ENCODE results near the gene TMEM256. TPM values are rescaled to one million over a fixed set of nuclear protein-coding genes. Genes with fewer than 3 reads are reported as not detected.

Gene TMEM256
- total and polyA plus RNA-seq, 2 experiments from 2014 or later = 85.4 to 117 TPM

- no peaks in the 10 kb centered on the region for H3K9me3 ChIP-seq (ENCODE audit: low read depth)
- H3K27ac ChIP-seq = no peak overlapping the region
- no peaks in the 10 kb centered on the region for H3K4me1 ChIP-seq (ENCODE audit: low read depth)
- no peaks in the 10 kb centered on the region for H3K27me3 ChIP-seq
- no peak for DNase-seq (ENCODE audit: low read depth in 1 of 2, low spot score in 1 of 2)
- TF ChIP-seq, protein P1, sequence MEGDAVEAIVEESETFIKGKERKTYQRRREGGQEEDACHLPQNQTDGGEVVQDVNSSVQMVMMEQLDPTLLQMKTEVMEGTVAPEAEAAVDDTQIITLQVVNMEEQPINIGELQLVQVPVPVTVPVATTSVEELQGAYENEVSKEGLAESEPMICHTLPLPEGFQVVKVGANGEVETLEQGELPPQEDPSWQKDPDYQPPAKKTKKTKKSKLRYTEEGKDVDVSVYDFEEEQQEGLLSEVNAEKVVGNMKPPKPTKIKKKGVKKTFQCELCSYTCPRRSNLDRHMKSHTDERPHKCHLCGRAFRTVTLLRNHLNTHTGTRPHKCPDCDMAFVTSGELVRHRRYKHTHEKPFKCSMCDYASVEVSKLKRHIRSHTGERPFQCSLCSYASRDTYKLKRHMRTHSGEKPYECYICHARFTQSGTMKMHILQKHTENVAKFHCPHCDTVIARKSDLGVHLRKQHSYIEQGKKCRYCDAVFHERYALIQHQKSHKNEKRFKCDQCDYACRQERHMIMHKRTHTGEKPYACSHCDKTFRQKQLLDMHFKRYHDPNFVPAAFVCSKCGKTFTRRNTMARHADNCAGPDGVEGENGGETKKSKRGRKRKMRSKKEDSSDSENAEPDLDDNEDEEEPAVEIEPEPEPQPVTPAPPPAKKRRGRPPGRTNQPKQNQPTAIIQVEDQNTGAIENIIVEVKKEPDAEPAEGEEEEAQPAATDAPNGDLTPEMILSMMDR (IDR thresholded peaks at IDR 0.05; ENCODE audit: low read depth, low read length) = no peak
- H3K4me3 ChIP-seq = no peak overlapping the region
- H3K36me3 ChIP-seq = no peaks in the 10 kb centered on the region
Observed at GRCh38 chr17:7423679-7424078, 19.8 kb upstream of the TMEM256 start.

DNA sequence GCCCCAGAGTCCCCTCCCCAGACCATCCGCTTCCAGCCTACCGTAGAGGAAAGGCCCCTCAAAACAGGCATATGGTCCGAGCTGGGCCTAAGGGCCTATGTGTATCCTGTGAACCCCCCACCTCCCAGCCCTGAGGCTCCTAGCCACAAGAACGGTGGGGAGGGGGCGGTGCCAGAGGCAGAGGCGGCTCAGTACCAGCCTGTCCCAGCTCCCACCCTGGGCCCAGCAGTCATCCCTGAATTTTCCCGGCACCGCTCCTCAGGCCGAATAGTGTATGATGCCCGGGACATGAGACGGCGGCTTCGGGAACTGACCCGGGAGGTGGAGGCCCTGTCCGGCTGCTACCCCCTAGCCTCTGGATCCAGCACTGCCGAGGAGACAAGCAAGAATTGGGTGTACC lies 17.3 kb upstream of the TMEM256 start:
- peaks cover 5% of the 10 kb centered on the region for H3K36me3 ChIP-seq
- H3K27me3 ChIP-seq = no peaks in the 10 kb centered on the region
- H3K27ac ChIP-seq = no peak overlapping the region
- no peak overlapping the region for H3K4me3 ChIP-seq
- no peak for DNase-seq (ENCODE audit: low read depth in 1 of 2, low spot score in 1 of 2)
- no peaks in the 10 kb centered on the region for H3K9me3 ChIP-seq (ENCODE audit: low read depth)
- TF ChIP-seq, protein P1 (IDR thresholded peaks at IDR 0.05; ENCODE audit: low read depth, low read length) = no peak
- no peaks in the 10 kb centered on the region for H3K4me1 ChIP-seq (ENCODE audit: low read depth)

GRCh38 chr17:7419819-7420610 lies 16.1 kb upstream of the TMEM256 start, which contains the start of gene SPEM1:
SPEM1 (plus strand) TSS chr17:7420324; CDS start chr17:7420385, 61 bp downstream.
- no peak for DNase-seq (ENCODE audit: low read depth in 1 of 2, low spot score in 1 of 2)
- Histone ChIP-seq H3K9me3 (ENCODE audit: low read depth) (no peaks in the 10 kb centered on the region), H3K36me3 (peaks cover 9% of the 10 kb centered on the region), H3K27me3 (no peaks in the 10 kb centered on the region), H3K4me3 (no peak within 1 kb of the TSS), H3K27ac (no peak within 1 kb of the TSS), H3K4me1 (ENCODE audit: low read depth) (no peaks in the 10 kb centered on the region)
- TF ChIP-seq, protein P1 (IDR thresholded peaks at IDR 0.05; ENCODE audit: low read depth, low read length) = no peak

DNA sequence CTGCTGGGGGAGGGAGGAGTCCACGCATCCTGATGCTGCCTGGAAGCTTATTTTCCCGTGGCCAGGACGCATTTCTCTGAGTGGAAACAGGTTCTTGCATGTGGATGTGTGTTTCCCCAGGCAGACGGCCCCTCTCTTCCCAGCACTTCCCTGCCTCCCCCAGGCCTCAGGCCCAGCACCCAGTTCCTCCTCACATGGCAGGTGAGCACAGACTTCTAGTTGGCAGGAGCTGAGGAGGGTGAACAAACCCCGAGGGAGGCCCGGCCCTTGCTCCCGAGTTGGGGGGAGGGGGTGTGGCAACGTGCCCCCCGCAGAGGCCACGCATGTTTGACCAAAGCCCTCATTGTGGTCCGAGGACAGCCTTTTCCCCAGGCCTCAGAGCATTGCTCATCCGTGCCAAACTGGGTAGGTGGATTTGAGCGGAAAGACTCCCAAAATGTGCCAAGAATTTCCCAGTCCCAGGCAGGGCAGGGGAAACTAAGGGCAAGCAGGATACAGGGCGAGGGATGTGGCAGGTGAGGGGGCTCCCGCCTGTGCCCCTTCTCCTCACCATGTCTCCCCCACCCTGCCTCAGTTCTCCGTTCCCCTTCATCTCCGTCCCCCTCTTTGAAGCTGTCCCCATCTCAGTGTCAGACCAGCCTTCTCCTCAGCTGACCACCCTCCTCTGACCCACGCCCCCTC lies 14.7 kb upstream of the TMEM256 start:
- DNase-seq (ENCODE audit: low read depth in 1 of 2, low spot score in 1 of 2) = no peak
- H3K9me3 ChIP-seq (ENCODE audit: low read depth) = no peaks in the 10 kb centered on the region
- peaks cover 9% of the 10 kb centered on the region for H3K36me3 ChIP-seq
- no peaks in the 10 kb centered on the region for H3K27me3 ChIP-seq
- no peak overlapping the region for H3K4me3 ChIP-seq
- no peaks in the 10 kb centered on the region for H3K4me1 ChIP-seq (ENCODE audit: low read depth)
- no peak overlapping the region for H3K27ac ChIP-seq
- TF ChIP-seq, protein P1 (IDR thresholded peaks at IDR 0.05; ENCODE audit: low read depth, low read length) = no peak

DNA sequence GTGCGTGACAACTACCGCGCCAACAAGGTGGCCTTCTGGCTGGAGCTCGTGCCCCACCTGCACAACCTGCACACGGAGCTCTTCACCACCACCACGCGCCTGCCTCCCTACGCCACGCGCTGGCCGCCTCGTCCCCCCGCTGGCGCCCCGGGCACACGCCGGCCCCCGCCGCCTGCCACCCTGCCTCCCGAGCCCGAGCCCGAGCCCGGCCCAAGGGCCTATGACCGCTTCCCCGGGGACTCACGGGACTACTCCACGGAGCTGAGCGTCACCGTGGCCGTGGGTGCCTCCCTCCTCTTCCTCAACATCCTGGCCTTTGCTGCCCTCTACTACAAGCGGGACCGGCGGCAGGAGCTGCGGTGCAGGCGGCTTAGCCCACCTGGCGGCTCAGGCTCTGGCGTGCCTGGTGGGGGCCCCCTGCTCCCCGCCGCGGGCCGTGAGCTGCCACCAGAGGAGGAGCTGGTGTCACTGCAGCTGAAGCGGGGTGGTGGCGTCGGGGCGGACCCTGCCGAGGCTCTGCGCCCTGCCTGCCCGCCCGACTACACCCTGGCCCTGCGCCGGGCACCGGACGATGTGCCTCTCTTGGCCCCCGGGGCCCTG lies 13.3 kb upstream of the TMEM256 start:
- H3K36me3 ChIP-seq = peaks cover 9% of the 10 kb centered on the region
- H3K27me3 ChIP-seq = no peaks in the 10 kb centered on the region
- H3K27ac ChIP-seq = no peak overlapping the region
- TF ChIP-seq, protein P1 (IDR thresholded peaks at IDR 0.05; ENCODE audit: low read depth, low read length) = no peak
- no peak for DNase-seq (ENCODE audit: low read depth in 1 of 2, low spot score in 1 of 2)
- H3K4me3 ChIP-seq = no peak overlapping the region
- H3K9me3 ChIP-seq (ENCODE audit: low read depth) = no peaks in the 10 kb centered on the region
- H3K4me1 ChIP-seq (ENCODE audit: low read depth) = no peaks in the 10 kb centered on the region

Data from cardiac muscle cell (in vitro differentiated cells and primary cell).